ENCODE measurements around the gene PAN2. TPM values are rescaled to one million over a fixed set of nuclear protein-coding genes. Genes with fewer than 3 reads are reported as not detected.
"Not testable (repeated sequence)": the region's sequence is repeated elsewhere in the genome, so short reads cannot be mapped to it uniquely, and the experiment has no call there.

PAN2 gene
- total RNA-seq, 4 donors from 2014 or later = 45.2 to 206 (median 58.0) TPM

GRCh38 chr12:56296295-56296694, 37.5 kb downstream of the PAN2 start:
- no peak overlapping the region for H3K27ac ChIP-seq
- no peak for DNase-seq
- TF ChIP-seq CTCF (IDR thresholded peaks at IDR 0.05) (no peak), POLR2A (IDR thresholded peaks at IDR 0.05) (no peak), EP300 (IDR thresholded peaks at IDR 0.05; ENCODE audit: low read depth) (no peak), POLR2AphosphoS5 (IDR thresholded peaks at IDR 0.05) (no peak)
- WGBS, 2 donors (ENCODE audit: low coverage in 1 of 2) = 71 to 74% methylated on average over 4 to 5 of the region's 5 CpGs
- H3K4me1 ChIP-seq = peaks cover 21 to 56% (median 31%) of the 10 kb centered on the region in 4 donors
- intact Hi-C loops (cut with DNase I; ENCODE audit: low total_unique reads) (no loop called here), in situ Hi-C loops (cut with MboI; ENCODE audit: low pct_ligation_motif_present in 1 of 4, low pct_unique_long_range_greater_than_20kb in 1 of 4, low sequenced_read_pairs in 3 of 4) (no loop called here)
- H3K36me3 ChIP-seq = peaks cover 0 to 3% (median under 1%) of the 10 kb centered on the region in 4 donors
- no peaks in the 10 kb centered on the region for H3K27me3 ChIP-seq
- no peak overlapping the region for H3K4me3 ChIP-seq
- H3K9me3 ChIP-seq = no peaks in the 10 kb centered on the region

GRCh38 chr12:56293795-56294194, 40.0 kb downstream of the PAN2 start:
- Histone ChIP-seq H3K9me3 (no peaks in the 10 kb centered on the region), H3K27ac (no peak overlapping the region), H3K27me3 (no peaks in the 10 kb centered on the region), H3K4me1 (peaks cover 8 to 45% (median 20%) of the 10 kb centered on the region in 4 donors), H3K4me3 (no peak overlapping the region), H3K36me3 (peaks cover 0 to 17% (median 2%) of the 10 kb centered on the region in 4 donors)
- TF ChIP-seq EP300 (IDR thresholded peaks at IDR 0.05; ENCODE audit: low read depth) (no peak), POLR2A (IDR thresholded peaks at IDR 0.05) (no peak), POLR2AphosphoS5 (IDR thresholded peaks at IDR 0.05) (no peak), CTCF (IDR thresholded peaks at IDR 0.05) (no peak)
- DNase-seq = no peak
- in situ Hi-C loops (cut with MboI; ENCODE audit: low pct_ligation_motif_present in 1 of 4, low pct_unique_long_range_greater_than_20kb in 1 of 4, low sequenced_read_pairs in 3 of 4) (no loop called here), intact Hi-C loops (cut with DNase I; ENCODE audit: low total_unique reads) (no loop called here)
- WGBS, 2 donors (ENCODE audit: low coverage in 1 of 2) = 79% methylated on average over 5 of the region's 5 CpGs; no CpG with 5 or more reads in 1 of the 2 donors

GRCh38 chr12:56288705-56289387, 45.0 kb downstream of the PAN2 start:
- Histone ChIP-seq H3K27ac (no peak overlapping the region), H3K27me3 (no peaks in the 10 kb centered on the region), H3K36me3 (peaks cover 0 to 25% (median 12%) of the 10 kb centered on the region in 4 donors), H3K9me3 (no peaks in the 10 kb centered on the region), H3K4me1 (peaks cover 0 to 14% (median 0%) of the 10 kb centered on the region in 4 donors), H3K4me3 (no peak overlapping the region)
- in situ Hi-C loops (cut with MboI; ENCODE audit: low pct_ligation_motif_present in 1 of 4, low pct_unique_long_range_greater_than_20kb in 1 of 4, low sequenced_read_pairs in 3 of 4) = no loop called here
- intact Hi-C loops (cut with DNase I; ENCODE audit: low total_unique reads) = no loop called here
- TF ChIP-seq EP300 (IDR thresholded peaks at IDR 0.05; ENCODE audit: low read depth) = no peak
- no peak for TF ChIP-seq POLR2A (IDR thresholded peaks at IDR 0.05)
- DNase-seq = no peak
- WGBS, 2 donors (ENCODE audit: low coverage in 1 of 2) = 79% methylated on average over 3 of the region's 3 CpGs; no CpG with 5 or more reads in 1 of the 2 donors

- H3K27ac ChIP-seq = no peak overlapping the region
- intact Hi-C loops (cut with DNase I; ENCODE audit: low total_unique reads) (no loop called here), in situ Hi-C loops (cut with MboI; ENCODE audit: low pct_ligation_motif_present in 1 of 4, low pct_unique_long_range_greater_than_20kb in 1 of 4, low sequenced_read_pairs in 3 of 4) (no loop called here)
- peaks cover 0 to 49% (median 24%) of the 10 kb centered on the region in 4 donors for H3K36me3 ChIP-seq
- no peak for DNase-seq
- H3K9me3 ChIP-seq = no peaks in the 10 kb centered on the region
- H3K4me1 ChIP-seq = peaks cover 0 to 2% (median 0%) of the 10 kb centered on the region in 4 donors
- 35 to 50% methylated on average over 4 of the region's 4 CpGs for WGBS, 2 donors (ENCODE audit: low coverage in 1 of 2)
- TF ChIP-seq POLR2A (IDR thresholded peaks at IDR 0.05) (no peak), EP300 (IDR thresholded peaks at IDR 0.05; ENCODE audit: low read depth) (no peak), POLR2AphosphoS5 (IDR thresholded peaks at IDR 0.05) (no peak), CTCF (IDR thresholded peaks at IDR 0.05) (no peak)
- no peaks in the 10 kb centered on the region for H3K27me3 ChIP-seq
- H3K4me3 ChIP-seq = no peak overlapping the region
These were observed 47.6 kb downstream of the PAN2 start for GRCh38 chr12:56286044-56286830.

GRCh38 chr12:56284263-56284662, 49.5 kb downstream of the PAN2 start:
- WGBS, 2 donors (ENCODE audit: low coverage in 1 of 2) = 90 to 96% methylated on average over 2 to 5 of the region's 5 CpGs
- H3K4me3 ChIP-seq; in situ Hi-C loops (cut with MboI; ENCODE audit: low pct_ligation_motif_present in 1 of 4, low pct_unique_long_range_greater_than_20kb in 1 of 4, low sequenced_read_pairs in 3 of 4); H3K4me1 ChIP-seq; intact Hi-C loops (cut with DNase I; ENCODE audit: low total_unique reads); DNase-seq; H3K27me3 ChIP-seq; H3K9me3 ChIP-seq; H3K27ac ChIP-seq: not testable (repeated sequence)
- H3K36me3 ChIP-seq = peaks cover 0 to 63% (median 22%) of the 10 kb centered on the region in 4 donors
